Left colon (tissue), 2 donors: ENCODE measurements around the gene GCM1. TPM values are rescaled to one million over a fixed set of nuclear protein-coding genes. Genes with fewer than 3 reads are reported as not detected.

Experiments used
- total RNA-seq, 2 donors: library from RNA; stranded (reverse); fragmentation: NEBNext Ultra II Directional; extraction: Animal tissue kit (Norgen Biotek cat#: 25700); gene quantifications; one replicate each; pipeline ENCODE4 v1.2.1, GENCODE V29; 2021
- donor health status: DM: no; HTN: no; CAD: no.
- donor health status: DM: yes; HTN: yes; CAD: no.

GCM1 gene
- total RNA-seq, 2 donors from 2014 or later = not detected

Other genes starting within 250 kb of the GCM1 start
- not detected for gene GSTA3, start 239.1 kb downstream of the GCM1 start, total RNA-seq
- gene GSTA4, start 153.6 kb downstream of the GCM1 start, total RNA-seq = 10 to 100 TPM; 14.1 to 15.2 TPM
- 10 to 100 TPM; 17.7 to 19.6 TPM for gene CILK1, start 87.0 kb downstream of the GCM1 start, total RNA-seq
- 10 to 100 TPM; 70.5 to 93.6 TPM for gene FBXO9, start 83.4 kb downstream of the GCM1 start, total RNA-seq
- gene ELOVL5, start 200.1 kb upstream of the GCM1 start, total RNA-seq = 10 to 100 TPM; 21.8 to 26.7 TPM